ENCODE results near the gene CHD3.

Gene CHD3

GRCh38 chr17:7883781-7884386 is 4.7 kb upstream of the CHD3 start:
- Histone ChIP-seq H3K9ac (ENCODE audit: low read length) (no peak overlapping the region), H3K36me3 (ENCODE audit: control insufficient read depth, insufficient read depth, low read length) (no peaks in the 10 kb centered on the region), H3K4me1 (ENCODE audit: control insufficient read depth, insufficient read depth, low read length) (peaks cover 25% of the 10 kb centered on the region), H3K4me3 (ENCODE audit: low read length) (peak overlapping the region; percentile 14), H3K27me3 (ENCODE audit: control insufficient read depth, insufficient read depth, low read length) (no peaks in the 10 kb centered on the region), H3K27ac (ENCODE audit: low read depth, low read length) (peak overlapping the region; percentile 16)

GRCh38 chr17:7884581-7885366 is 3.8 kb upstream of the CHD3 start:
- Histone ChIP-seq H3K27me3 (ENCODE audit: control insufficient read depth, insufficient read depth, low read length) (no peaks in the 10 kb centered on the region), H3K36me3 (ENCODE audit: control insufficient read depth, insufficient read depth, low read length) (no peaks in the 10 kb centered on the region), H3K4me1 (ENCODE audit: control insufficient read depth, insufficient read depth, low read length) (peaks cover 34% of the 10 kb centered on the region), H3K27ac (ENCODE audit: low read depth, low read length) (peak overlapping the region; percentile 81), H3K4me3 (ENCODE audit: low read length) (peak overlapping the region; percentile 94), H3K9ac (ENCODE audit: low read length) (peak overlapping the region; percentile 44)

GRCh38 chr17:7885367-7886226 is 3.0 kb upstream of the CHD3 start:
- peak overlapping the region; percentile 81 for H3K27ac ChIP-seq (ENCODE audit: low read depth, low read length)
- peak overlapping the region; percentile 94 for H3K4me3 ChIP-seq (ENCODE audit: low read length)
- H3K9ac ChIP-seq (ENCODE audit: low read length) = peak overlapping the region; percentile 87
- H3K36me3 ChIP-seq (ENCODE audit: control insufficient read depth, insufficient read depth, low read length) = peaks cover under 1% of the 10 kb centered on the region
- H3K27me3 ChIP-seq (ENCODE audit: control insufficient read depth, insufficient read depth, low read length) = no peaks in the 10 kb centered on the region
- peaks cover 39% of the 10 kb centered on the region for H3K4me1 ChIP-seq (ENCODE audit: control insufficient read depth, insufficient read depth, low read length)

- H3K4me1 ChIP-seq (ENCODE audit: control insufficient read depth, insufficient read depth, low read length) = peaks cover 39% of the 10 kb centered on the region
- H3K4me3 ChIP-seq (ENCODE audit: low read length) = peak overlapping the region; percentile 94
- peak overlapping the region; percentile 67 for H3K9ac ChIP-seq (ENCODE audit: low read length)
- H3K27me3 ChIP-seq (ENCODE audit: control insufficient read depth, insufficient read depth, low read length) = no peaks in the 10 kb centered on the region
- H3K27ac ChIP-seq (ENCODE audit: low read depth, low read length) = peak overlapping the region; percentile 81
- peaks cover 7% of the 10 kb centered on the region for H3K36me3 ChIP-seq (ENCODE audit: control insufficient read depth, insufficient read depth, low read length)
Observed at GRCh38 chr17:7886227-7887037, 2.2 kb upstream of the CHD3 start.

- Histone ChIP-seq H3K27me3 (ENCODE audit: control insufficient read depth, insufficient read depth, low read length) (no peaks in the 10 kb centered on the region), H3K36me3 (ENCODE audit: control insufficient read depth, insufficient read depth, low read length) (peaks cover 10% of the 10 kb centered on the region), H3K4me1 (ENCODE audit: control insufficient read depth, insufficient read depth, low read length) (peaks cover 39% of the 10 kb centered on the region), H3K9ac (ENCODE audit: low read length) (peak overlapping the region; percentile 67), H3K27ac (ENCODE audit: low read depth, low read length) (peak overlapping the region; percentile 81), H3K4me3 (ENCODE audit: low read length) (peak overlapping the region; percentile 94)
Observed at GRCh38 chr17:7887038-7887481, 1.5 kb upstream of the CHD3 start.

GRCh38 chr17:7887482-7888183 is 956 bp upstream of the CHD3 start:
- H3K36me3 ChIP-seq (ENCODE audit: control insufficient read depth, insufficient read depth, low read length) = peaks cover 11% of the 10 kb centered on the region
- H3K4me1 ChIP-seq (ENCODE audit: control insufficient read depth, insufficient read depth, low read length) = peaks cover 39% of the 10 kb centered on the region
- H3K27ac ChIP-seq (ENCODE audit: low read depth, low read length) = peak overlapping the region; percentile 81
- H3K4me3 ChIP-seq (ENCODE audit: low read length) = peak overlapping the region; percentile 94
- H3K27me3 ChIP-seq (ENCODE audit: control insufficient read depth, insufficient read depth, low read length) = no peaks in the 10 kb centered on the region
- H3K9ac ChIP-seq (ENCODE audit: low read length) = peak overlapping the region; percentile 25

GRCh38 chr17:7889166-7889955 is 772 bp downstream of the CHD3 start:
- peak overlapping the region; percentile 32 for H3K9ac ChIP-seq (ENCODE audit: low read length)
- H3K36me3 ChIP-seq (ENCODE audit: control insufficient read depth, insufficient read depth, low read length) = peaks cover 22% of the 10 kb centered on the region
- no peaks in the 10 kb centered on the region for H3K27me3 ChIP-seq (ENCODE audit: control insufficient read depth, insufficient read depth, low read length)
- H3K4me1 ChIP-seq (ENCODE audit: control insufficient read depth, insufficient read depth, low read length) = peaks cover 39% of the 10 kb centered on the region
- H3K27ac ChIP-seq (ENCODE audit: low read depth, low read length) = peak overlapping the region; percentile 81
- peak overlapping the region; percentile 94 for H3K4me3 ChIP-seq (ENCODE audit: low read length)

- peaks cover 38% of the 10 kb centered on the region for H3K36me3 ChIP-seq (ENCODE audit: control insufficient read depth, insufficient read depth, low read length)
- no peaks in the 10 kb centered on the region for H3K27me3 ChIP-seq (ENCODE audit: control insufficient read depth, insufficient read depth, low read length)
- no peak overlapping the region for H3K9ac ChIP-seq (ENCODE audit: low read length)
- H3K27ac ChIP-seq (ENCODE audit: low read depth, low read length) = no peak overlapping the region
- H3K4me3 ChIP-seq (ENCODE audit: low read length) = no peak overlapping the region
- peaks cover 19% of the 10 kb centered on the region for H3K4me1 ChIP-seq (ENCODE audit: control insufficient read depth, insufficient read depth, low read length)
Observed at GRCh38 chr17:7893187-7893880, 4.7 kb downstream of the CHD3 start.

- Histone ChIP-seq H3K9ac (ENCODE audit: low read length) (no peak overlapping the region), H3K27me3 (ENCODE audit: control insufficient read depth, insufficient read depth, low read length) (no peaks in the 10 kb centered on the region), H3K4me3 (ENCODE audit: low read length) (no peak overlapping the region), H3K4me1 (ENCODE audit: control insufficient read depth, insufficient read depth, low read length) (peaks cover 11% of the 10 kb centered on the region), H3K36me3 (ENCODE audit: control insufficient read depth, insufficient read depth, low read length) (peaks cover 43% of the 10 kb centered on the region), H3K27ac (ENCODE audit: low read depth, low read length) (no peak overlapping the region)
Observed at GRCh38 chr17:7894226-7894625, 5.6 kb downstream of the CHD3 start.

- Histone ChIP-seq H3K4me1 (ENCODE audit: control insufficient read depth, insufficient read depth, low read length) (peaks cover 4% of the 10 kb centered on the region), H3K27me3 (ENCODE audit: control insufficient read depth, insufficient read depth, low read length) (no peaks in the 10 kb centered on the region), H3K9ac (ENCODE audit: low read length) (no peak overlapping the region), H3K27ac (ENCODE audit: low read depth, low read length) (no peak overlapping the region), H3K4me3 (ENCODE audit: low read length) (no peak overlapping the region), H3K36me3 (ENCODE audit: control insufficient read depth, insufficient read depth, low read length) (peaks cover 49% of the 10 kb centered on the region)
Observed at GRCh38 chr17:7894866-7895265, 6.3 kb downstream of the CHD3 start.

Data from rectal smooth muscle tissue (tissue), 1 donor.